Activated T-cell treated with anti-CD3 and anti-CD28 coated beads, Interleukin-2, amount 50 U/mL, for 4 hours (primary cell): ENCODE measurements around the gene GRK5. TPM values are rescaled to one million over a fixed set of nuclear protein-coding genes. Genes with fewer than 3 reads are reported as not detected.

ENCODE experiments used
- ATAC-seq, 2 donors: fragments of 200-7000 bp; cut with Tn5 transposase; one replicate each; pipeline ENCODE4 v1.10.0; 2021
- DNase-seq: peaks from one replicate; pipeline ENCODE4 v3.0.0-alpha.2; 2020
- H3K27me3 Mint-ChIP-seq: one replicate; pipeline ENCODE4 v1.8.0; 2021; ENCODE audit warnings: low read depth, mixed read lengths
- H3K36me3 Mint-ChIP-seq: one replicate; pipeline ENCODE4 v1.8.0; 2022; ENCODE audit warnings: mixed read lengths; ENCODE audit not compliant: insufficient read depth
- H3K4me1 Mint-ChIP-seq: one replicate; pipeline ENCODE4 v1.8.0; 2021; ENCODE audit warnings: low read depth, mixed read lengths
- H3K4me3 Mint-ChIP-seq: one replicate; pipeline ENCODE4 v1.8.0; 2021; ENCODE audit warnings: mild to moderate bottlenecking, moderate library complexity, mixed read lengths
- H3K9me3 Mint-ChIP-seq: one replicate; pipeline ENCODE4 v1.8.0; 2021; ENCODE audit warnings: mixed read lengths
- total RNA-seq, 3 donors: library from RNA; stranded (reverse); gene quantifications; one replicate each; pipeline ENCODE4 v1.2.1, GENCODE V29; 2021

Gene GRK5
- total RNA-seq, 3 donors from 2014 or later, result 14.0 to 15.6 (median 15.3) TPM

GRCh38 chr10:119406601-119407253 is 199.4 kb downstream of the GRK5 start:
- ATAC-seq (no peak), DNase-seq (no peak)
- no peaks in the 10 kb centered on the region for H3K9me3 Mint-ChIP-seq
- no peak overlapping the region for H3K4me3 Mint-ChIP-seq
- H3K27me3 Mint-ChIP-seq, result no peaks in the 10 kb centered on the region
- H3K36me3 Mint-ChIP-seq, result peaks cover 6% of the 10 kb centered on the region
- H3K4me1 Mint-ChIP-seq, result peaks cover 3% of the 10 kb centered on the region

- Mint-ChIP-seq H3K36me3 (peaks cover 6% of the 10 kb centered on the region), H3K4me1 (peaks cover 3% of the 10 kb centered on the region)
- no peak for ATAC-seq
Observed at GRCh38 chr10:119407254-119407777, 199.9 kb downstream of the GRK5 start.

GRCh38 chr10:119408072-119408471 is 200.7 kb downstream of the GRK5 start:
- H3K9me3 Mint-ChIP-seq, result no peaks in the 10 kb centered on the region

More at GRCh38 chr10:119407254-119407777, 199.9 kb downstream of the GRK5 start:
- no peaks in the 10 kb centered on the region for H3K27me3 Mint-ChIP-seq
- no peak for DNase-seq
- no peaks in the 10 kb centered on the region for H3K9me3 Mint-ChIP-seq
- H3K4me3 Mint-ChIP-seq, result no peak overlapping the region

GRCh38 chr10:119408969-119409371 is 201.6 kb downstream of the GRK5 start:
- no peaks in the 10 kb centered on the region for H3K27me3 Mint-ChIP-seq
- peaks cover 3% of the 10 kb centered on the region for H3K4me1 Mint-ChIP-seq
- ATAC-seq, result no peak
- H3K9me3 Mint-ChIP-seq, result no peaks in the 10 kb centered on the region
- no peak overlapping the region for H3K4me3 Mint-ChIP-seq
- H3K36me3 Mint-ChIP-seq, result peaks cover 6% of the 10 kb centered on the region
- no peak for DNase-seq

More at GRCh38 chr10:119408072-119408471, 200.7 kb downstream of the GRK5 start:
- DNase-seq (no peak), ATAC-seq (no peak)
- Mint-ChIP-seq H3K36me3 (peaks cover 6% of the 10 kb centered on the region), H3K4me3 (no peak overlapping the region), H3K4me1 (peaks cover 3% of the 10 kb centered on the region), H3K27me3 (no peaks in the 10 kb centered on the region)

GRCh38 chr10:119409385-119409784 is 202.0 kb downstream of the GRK5 start:
- H3K36me3 Mint-ChIP-seq, result peaks cover 6% of the 10 kb centered on the region
- DNase-seq (no peak), ATAC-seq (no peak)
- no peak overlapping the region for H3K4me3 Mint-ChIP-seq
- H3K9me3 Mint-ChIP-seq, result no peaks in the 10 kb centered on the region
- H3K4me1 Mint-ChIP-seq, result peaks cover 3% of the 10 kb centered on the region
- no peaks in the 10 kb centered on the region for H3K27me3 Mint-ChIP-seq

GRCh38 chr10:119409906-119410305 is 202.5 kb downstream of the GRK5 start:
- ATAC-seq (no peak), DNase-seq (no peak)
- H3K36me3 Mint-ChIP-seq, result peaks cover 6% of the 10 kb centered on the region
- H3K4me3 Mint-ChIP-seq, result no peak overlapping the region
- no peaks in the 10 kb centered on the region for H3K9me3 Mint-ChIP-seq
- peaks cover 3% of the 10 kb centered on the region for H3K4me1 Mint-ChIP-seq
- no peaks in the 10 kb centered on the region for H3K27me3 Mint-ChIP-seq

- H3K27me3 Mint-ChIP-seq, result no peaks in the 10 kb centered on the region
- no peaks in the 10 kb centered on the region for H3K9me3 Mint-ChIP-seq
Observed at GRCh38 chr10:119410361-119411116, 203.2 kb downstream of the GRK5 start.

GRCh38 chr10:119412244-119413092 is 205.1 kb downstream of the GRK5 start:
- no peaks in the 10 kb centered on the region for H3K27me3 Mint-ChIP-seq
- H3K4me1 Mint-ChIP-seq, result peaks cover 3% of the 10 kb centered on the region

More at GRCh38 chr10:119410361-119411116, 203.2 kb downstream of the GRK5 start:
- ATAC-seq (no peak), DNase-seq (no peak)
- H3K36me3 Mint-ChIP-seq, result peaks cover 6% of the 10 kb centered on the region
- peaks cover 3% of the 10 kb centered on the region for H3K4me1 Mint-ChIP-seq
- H3K4me3 Mint-ChIP-seq, result no peak overlapping the region

GRCh38 chr10:119413093-119413453 is 205.7 kb downstream of the GRK5 start:
- ATAC-seq (no peak), DNase-seq (no peak)
- Mint-ChIP-seq H3K27me3 (no peaks in the 10 kb centered on the region), H3K4me1 (peaks cover 3% of the 10 kb centered on the region), H3K9me3 (no peaks in the 10 kb centered on the region), H3K4me3 (no peak overlapping the region), H3K36me3 (peaks cover 6% of the 10 kb centered on the region)

More at GRCh38 chr10:119412244-119413092, 205.1 kb downstream of the GRK5 start:
- ATAC-seq (no peak), DNase-seq (no peak)
- Mint-ChIP-seq H3K36me3 (peaks cover 6% of the 10 kb centered on the region), H3K9me3 (no peaks in the 10 kb centered on the region), H3K4me3 (no peak overlapping the region)

- no peak for DNase-seq
- ATAC-seq, result no peak
- Mint-ChIP-seq H3K27me3 (no peaks in the 10 kb centered on the region), H3K4me1 (peaks cover 3% of the 10 kb centered on the region), H3K9me3 (no peaks in the 10 kb centered on the region), H3K4me3 (no peak overlapping the region), H3K36me3 (peaks cover 6% of the 10 kb centered on the region)
Observed at GRCh38 chr10:119413471-119414080, 206.2 kb downstream of the GRK5 start.

- Mint-ChIP-seq H3K27me3 (no peaks in the 10 kb centered on the region), H3K36me3 (peaks cover 6% of the 10 kb centered on the region), H3K4me3 (no peak overlapping the region), H3K4me1 (peaks cover 3% of the 10 kb centered on the region), H3K9me3 (no peaks in the 10 kb centered on the region)
- ATAC-seq (no peak), DNase-seq (no peak)
Observed at GRCh38 chr10:119414081-119414611, 206.8 kb downstream of the GRK5 start.

- H3K36me3 Mint-ChIP-seq, result peaks cover 6% of the 10 kb centered on the region
- H3K27me3 Mint-ChIP-seq, result no peaks in the 10 kb centered on the region
- no peak overlapping the region for H3K4me3 Mint-ChIP-seq
- H3K4me1 Mint-ChIP-seq, result peaks cover 3% of the 10 kb centered on the region
- DNase-seq (no peak), ATAC-seq (no peak)
- H3K9me3 Mint-ChIP-seq, result no peaks in the 10 kb centered on the region
Observed at GRCh38 chr10:119415121-119415520, 207.8 kb downstream of the GRK5 start.

GRCh38 chr10:119415536-119416503 is 208.4 kb downstream of the GRK5 start:
- peaks cover 3% of the 10 kb centered on the region for H3K4me1 Mint-ChIP-seq

More at GRCh38 chr10:119415536-119416503, 208.4 kb downstream of the GRK5 start:
- DNase-seq (no peak), ATAC-seq (no peak)
- peaks cover 5% of the 10 kb centered on the region for H3K36me3 Mint-ChIP-seq
- H3K9me3 Mint-ChIP-seq, result no peaks in the 10 kb centered on the region
- H3K4me3 Mint-ChIP-seq, result no peak overlapping the region
- no peaks in the 10 kb centered on the region for H3K27me3 Mint-ChIP-seq
